HCT116 (cell line): ENCODE measurements around the gene COX8A. TPM values are rescaled to one million over a fixed set of nuclear protein-coding genes. Genes with fewer than 3 reads are reported as not detected.

Experiments
- ATAC-seq: fragments of 200-7000 bp; cut with Tn5 transposase; 2 replicates; pipeline ENCODE4 v1.9.1; 2020; ENCODE audit warnings: mild to moderate bottlenecking, moderate library complexity
- BruUV-seq: library from RNA; stranded (reverse); fragments of 400-500 nt; replicated peaks from 2 replicates; lab custom pipeline; 2021; lab: Mats Ljungman, UMichigan
- CTCF ChIA-PET: fragments of 300-600 bp; sonication (Branson Sonifier 250); formaldehyde crosslinking; loops from one replicate; lab custom pipeline; 2021; ENCODE audit warnings: antibody characterized with exemption; lab: Charles Lee
- POLR2A ChIA-PET: fragments of 300-600, 350-600 bp; sonication (Branson Sonifier 250); formaldehyde crosslinking; loops from one replicate; lab custom pipeline; 2021; ENCODE audit warnings: antibody characterized with exemption; lab: Charles Lee
- RAD21 ChIA-PET, 2 experiments: fragments of 300-600 bp; sonication (Branson Sonifier 250); formaldehyde crosslinking; loops; one replicate each; lab custom pipeline; 2023; ENCODE audit warnings: low total read pairs in 2 of 2; ENCODE audit not compliant: uncharacterized antibody in 2 of 2, unreplicated experiment in 2 of 2, low non-redundant PET in 1 of 2; lab: Charles Lee
- DNase-seq: peaks from one replicate; pipeline ENCODE4 v3.0.0-alpha.2; 2010; ENCODE audit warnings: low read depth, low spot score
- H2AFZ ChIP-seq: fragments of 200-600 bp; shearing (Covaris generic), sonication (generic); 2 replicates; pipeline ENCODE4 v1.6.1; 2017; ENCODE audit warnings: low read depth, mixed run types, mixed read lengths, antibody characterized with exemption, low read length; ENCODE audit not compliant: poor library complexity, severe bottlenecking
- H3K27ac ChIP-seq: 2 replicates; pipeline ENCODE4 v1.5.1; 2012; ENCODE audit warnings: low read depth, low read length
- H3K27me3 ChIP-seq: fragments of 200-600 bp; sonication (generic); 2 replicates; pipeline ENCODE4 v1.6.1; 2016; ENCODE audit warnings: mixed run types, low read length, mixed read lengths; ENCODE audit not compliant: insufficient read depth
- H3K36me3 ChIP-seq, 2 experiments: fragments of 200-500 bp in 1 of 2; fragments of 200-600 bp in 1 of 2; sonication (Bioruptor generic) in 1 of 2; sonication (generic) in 1 of 2; 2 replicates each; pipeline versions ENCODE4 v1.5.1 to v1.6.1; 2014 to 2016; ENCODE audit warnings: low read length in 2 of 2, inconsistent platforms in 1 of 2, mixed read lengths in 1 of 2, mixed run types in 1 of 2; ENCODE audit not compliant: insufficient read depth in 2 of 2, control insufficient read depth in 1 of 2
- H3K4me1 ChIP-seq, 2 experiments: fragments of 200-600 bp in 1 of 2; sonication (generic) in 1 of 2; 2 replicates each; pipeline versions ENCODE4 v1.5.1 to v1.6.1; 2012 to 2017; ENCODE audit warnings: low read length in 2 of 2, inconsistent platforms in 1 of 2, mild to moderate bottlenecking in 1 of 2, mixed read lengths in 1 of 2, mixed run types in 1 of 2, moderate library complexity in 1 of 2; ENCODE audit not compliant: insufficient read depth in 2 of 2, control insufficient read depth in 1 of 2
- H3K4me2 ChIP-seq: fragments of 200-600 bp; sonication (generic); 2 replicates; pipeline ENCODE4 v1.6.1; 2017; ENCODE audit warnings: mixed run types, low read length, mixed read lengths
- H3K4me3 ChIP-seq, 2 experiments: fragments of 200-600 bp in 1 of 2; sonication (generic) in 1 of 2; replicated peaks in 1 of 2; 2 replicates each; pipeline ENCODE4 v1.5.1; 2011 to 2016; ENCODE audit warnings: low read length in 2 of 2, control low read depth in 1 of 2, low read depth in 1 of 2, mild to moderate bottlenecking in 1 of 2, mixed read lengths in 1 of 2, mixed run types in 1 of 2
- H3K79me2 ChIP-seq: fragments of 200-600 bp; sonication (generic); 2 replicates; pipeline ENCODE4 v1.6.1; 2017; ENCODE audit warnings: mild to moderate bottlenecking, mixed run types, low read length, moderate library complexity, mixed read lengths; ENCODE audit not compliant: insufficient read depth
- H3K9ac ChIP-seq: fragments of 200-600 bp; sonication (generic); 2 replicates; pipeline ENCODE4 v1.6.1; 2016; ENCODE audit warnings: low read length, mixed read lengths
- H3K9me2 ChIP-seq: fragments of 200-600 bp; sonication (generic), shearing (Covaris generic); 2 replicates; pipeline ENCODE4 v1.6.1; 2017; ENCODE audit warnings: mixed run types, mild to moderate bottlenecking, moderate library complexity; ENCODE audit not compliant: insufficient read depth
- H3K9me3 ChIP-seq, 2 experiments: fragments of 200-500 bp in 1 of 2; fragments of 200-600 bp in 1 of 2; sonication (Bioruptor generic) in 1 of 2; sonication (generic) in 1 of 2; 2 replicates each; pipeline ENCODE4 v1.6.1; 2014 to 2017; ENCODE audit warnings: low read length in 2 of 2, mixed read lengths in 2 of 2, inconsistent platforms in 1 of 2, low read depth in 1 of 2, mild to moderate bottlenecking in 1 of 2, mixed run types in 1 of 2, moderate library complexity in 1 of 2; ENCODE audit not compliant: control insufficient read depth in 1 of 2, insufficient read depth in 1 of 2
- H4K20me1 ChIP-seq: fragments of 200-600 bp; sonication (generic), shearing (Covaris generic); 2 replicates; pipeline ENCODE4 v1.6.1; 2017; ENCODE audit warnings: mixed run types, mild to moderate bottlenecking, moderate library complexity; ENCODE audit not compliant: insufficient read depth
- ATF3 ChIP-seq: IDR thresholded peaks from 2 replicates; pipeline ENCODE4 v1.6.1; 2012
- CBX3 ChIP-seq: IDR thresholded peaks from 2 replicates; pipeline ENCODE4 v1.6.1; 2012; ENCODE audit warnings: low read depth
- CEBPB ChIP-seq: IDR thresholded peaks from 2 replicates; pipeline ENCODE4 v1.6.1; 2012; ENCODE audit warnings: low read depth
- EGR1 ChIP-seq: IDR thresholded peaks from 2 replicates; pipeline ENCODE4 v1.6.1; 2012; ENCODE audit warnings: low read depth
- ELF1 ChIP-seq: IDR thresholded peaks from 2 replicates; pipeline ENCODE4 v1.6.1; 2012; ENCODE audit warnings: low read depth, borderline replicate concordance
- EZH2 ChIP-seq: fragments of 200-600 bp; sonication (generic); IDR thresholded peaks from 2 replicates; pipeline ENCODE4 v1.6.1; 2017; ENCODE audit warnings: antibody characterized with exemption, mixed run types
- EZH2phosphoT487 ChIP-seq: fragments of 200-600 bp; IDR thresholded peaks from 2 replicates; pipeline ENCODE4 v1.6.1; 2018; ENCODE audit warnings: antibody characterized with exemption, borderline replicate concordance
- FOSL1 ChIP-seq: IDR thresholded peaks from 2 replicates; pipeline ENCODE4 v1.6.1; 2012; ENCODE audit warnings: low read depth
- MAX ChIP-seq: IDR thresholded peaks from 2 replicates; pipeline ENCODE4 v1.6.1; 2012
- POLR2A ChIP-seq: IDR thresholded peaks from 2 replicates; pipeline ENCODE4 v1.7.0; 2011; ENCODE audit warnings: borderline replicate concordance; ENCODE audit not compliant: insufficient read depth, insufficient read length; ENCODE audit errors: extremely low read depth
- POLR2AphosphoS5 ChIP-seq: IDR thresholded peaks from 2 replicates; pipeline ENCODE4 v1.6.1; 2011; ENCODE audit warnings: mild to moderate bottlenecking, low read depth, low read length, moderate library complexity
- REST ChIP-seq: IDR thresholded peaks from 2 replicates; pipeline ENCODE4 v1.6.1; 2012; ENCODE audit warnings: low read depth
- SIN3A ChIP-seq: IDR thresholded peaks from 2 replicates; pipeline ENCODE4 v1.6.1; 2012; ENCODE audit warnings: low read depth
- SP1 ChIP-seq: IDR thresholded peaks from 2 replicates; pipeline ENCODE4 v1.6.1; 2012; ENCODE audit warnings: low read depth
- ZFX ChIP-seq: fragments of 450-650 bp; IDR thresholded peaks from 2 replicates; pipeline ENCODE4 v1.6.1; 2017
- ZNF274 ChIP-seq: fragments of 200-500 bp; sonication (Bioruptor generic); IDR thresholded peaks from 2 replicates; pipeline ENCODE4 v1.6.1; 2014; ENCODE audit warnings: mild to moderate bottlenecking, low read depth, low read length, inconsistent platforms
- intact Hi-C: fragments of 100-400 bp; cut with micrococcal nuclease; formaldehyde crosslinking; loops from 2 replicates; pipeline ENCODE4 v1.10.0; 2022
- total RNA-seq: library from RNA; stranded (reverse); gene quantifications from one replicate; pipeline ENCODE4 v1.2.1, GENCODE V29; 2021; ENCODE audit not compliant: unreplicated experiment

The COX8A gene
- total RNA-seq, 1 experiment from 2014 or later, result 536 TPM

- ChIA-PET POLR2A (no interaction called here), RAD21 (no interaction called here), CTCF (interaction anchor here (1.6 kb wide), 1 partner anchor 8 kb away, joined by 3 read pairs; no protein-coding TSS in a partner anchor)
- BruUV-seq, result no TSS peak
- H3K36me3 ChIP-seq, result peaks cover 5 to 21% of the 10 kb centered on the region in 2 experiments; a peak in 3 of 4 replicates
- DNase-seq, result no peak
- H3K4me1 ChIP-seq, result peaks cover 0 to 5% of the 10 kb centered on the region in 2 experiments; a peak in 1 of 4 replicates
- intact Hi-C loops, result loop anchor here (10.0 kb wide), 1 partner anchor 145 kb away; no protein-coding TSS in a partner anchor
- no peak overlapping the region for H3K4me3 ChIP-seq
- ATAC-seq, result no peak
- 0 out of 2 replicates have a peak, but pooled peaks cover 3% of the 10 kb centered on the region for H3K79me2 ChIP-seq
- no peak overlapping the region for H3K27ac ChIP-seq
- H3K4me2 ChIP-seq, result no peak overlapping the region
- no peaks in the 10 kb centered on the region for H3K9me3 ChIP-seq
- H3K27me3 ChIP-seq, result no peaks in the 10 kb centered on the region
- TF ChIP-seq ZFX (0 out of 2 replicates have a peak, but pooled peaks have one; percentile 24), EGR1 (no peak), POLR2A (no peak), SIN3A (no peak), SP1 (no peak)
- no peak overlapping the region for H2AFZ ChIP-seq
- no peak overlapping the region for H3K9ac ChIP-seq
- no peaks in the 10 kb centered on the region for H4K20me1 ChIP-seq
- no peaks in the 10 kb centered on the region for H3K9me2 ChIP-seq
Measured at GRCh38 chr11:64000026-64000739, 25.8 kb downstream of the COX8A start.

GRCh38 chr11:64000740-64001483 lies 26.5 kb downstream of the COX8A start:
- ChIA-PET POLR2A (no interaction called here), CTCF (interaction anchor here (1.6 kb wide), 1 partner anchor 7 kb away, joined by 3 read pairs; no protein-coding TSS in a partner anchor), RAD21 (no interaction called here)
- H2AFZ ChIP-seq, result no peak overlapping the region
- no peak overlapping the region for H3K4me2 ChIP-seq
- no TSS peak for BruUV-seq
- H3K36me3 ChIP-seq, result peaks cover 5 to 20% of the 10 kb centered on the region in 2 experiments; a peak in 3 of 4 replicates
- no peaks in the 10 kb centered on the region for H3K9me2 ChIP-seq
- no peak for DNase-seq
- peaks cover 0 to 11% of the 10 kb centered on the region in 2 experiments; a peak in 1 of 4 replicates for H3K4me1 ChIP-seq
- intact Hi-C loops, result loop anchor here (10.0 kb wide), 1 partner anchor 144 kb away; no protein-coding TSS in a partner anchor
- no peaks in the 10 kb centered on the region for H4K20me1 ChIP-seq
- no peak for ATAC-seq
- no peak overlapping the region for H3K9ac ChIP-seq
- no peaks in the 10 kb centered on the region for H3K27me3 ChIP-seq
- H3K9me3 ChIP-seq, result no peaks in the 10 kb centered on the region
- TF ChIP-seq EGR1 (no peak), EZH2 (no peak), REST (no peak), CBX3 (no peak), CEBPB (no peak), FOSL1 (no peak), MAX (no peak), POLR2A (no peak), ZNF274 (no peak), ELF1 (no peak), POLR2AphosphoS5 (no peak), ATF3 (no peak), EZH2phosphoT487 (no peak)
- no peak overlapping the region for H3K4me3 ChIP-seq
- H3K79me2 ChIP-seq, result 0 out of 2 replicates have a peak, but pooled peaks cover 3% of the 10 kb centered on the region
- H3K27ac ChIP-seq, result no peak overlapping the region; the same call in 1 of the 2 replicates
